Measurements from ENCODE around the gene RBBP8NL.

The RBBP8NL gene

DNA sequence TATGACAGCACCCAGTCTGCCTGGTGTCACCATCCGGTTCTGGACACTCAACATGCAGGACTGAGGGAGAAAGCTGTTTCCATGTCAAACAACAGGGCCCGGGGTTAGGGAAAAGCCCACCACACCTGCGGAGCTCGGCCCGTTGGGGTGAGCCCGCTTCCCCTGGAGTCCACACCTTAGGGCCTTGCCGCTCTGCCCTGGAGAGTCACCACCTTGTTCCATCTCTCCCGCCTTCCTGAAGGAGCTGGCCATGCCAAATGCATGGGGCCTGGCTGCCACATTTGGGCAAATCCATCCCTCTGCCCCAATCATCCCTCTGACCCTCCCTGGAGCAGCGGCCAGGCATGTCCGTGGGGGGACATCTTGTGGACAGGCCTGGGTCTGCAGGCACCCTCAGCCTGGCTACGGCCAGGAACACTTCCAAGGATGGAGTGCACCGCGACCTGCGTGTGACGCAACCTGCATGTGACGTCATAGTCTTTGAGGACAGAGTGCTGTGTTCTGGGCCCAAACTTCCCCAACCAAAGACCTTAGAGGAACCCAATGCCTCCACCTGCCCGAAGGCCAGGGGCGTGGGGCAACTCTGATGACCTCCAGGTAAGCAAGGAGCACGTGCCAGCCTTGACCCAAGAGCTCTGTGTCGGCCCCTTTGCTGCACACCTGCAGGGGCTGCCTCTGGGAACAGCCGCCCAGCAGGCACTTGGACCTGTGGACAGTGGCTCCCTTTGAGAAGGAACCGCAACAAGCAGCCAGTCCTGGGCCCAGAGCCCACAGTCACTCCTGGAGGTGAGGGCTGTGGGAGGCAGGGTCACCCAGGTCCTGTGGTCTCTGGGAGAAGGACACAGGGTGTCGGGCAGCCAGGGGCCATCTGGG is 22.0 kb downstream of the RBBP8NL start:
- peak; percentile 53 for DNase-seq

DNA sequence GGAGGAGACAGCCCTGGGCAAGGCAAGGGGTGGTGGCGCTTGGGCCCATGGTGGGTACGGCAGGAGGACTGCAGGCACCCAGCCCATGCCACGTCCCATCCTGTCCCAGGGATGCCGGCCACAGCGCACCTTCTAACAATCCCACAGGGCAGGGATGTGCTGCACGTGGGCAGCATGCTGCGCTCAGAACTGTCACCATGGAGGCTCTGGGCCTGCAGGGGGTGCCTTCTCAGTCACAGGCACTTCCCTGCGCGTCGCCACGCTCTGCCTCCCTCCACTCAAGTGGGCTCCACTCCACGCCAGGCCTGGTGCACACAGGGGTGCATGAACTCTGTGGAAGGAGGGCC is 22.6 kb downstream of the RBBP8NL start:
- no peak for DNase-seq

DNA sequence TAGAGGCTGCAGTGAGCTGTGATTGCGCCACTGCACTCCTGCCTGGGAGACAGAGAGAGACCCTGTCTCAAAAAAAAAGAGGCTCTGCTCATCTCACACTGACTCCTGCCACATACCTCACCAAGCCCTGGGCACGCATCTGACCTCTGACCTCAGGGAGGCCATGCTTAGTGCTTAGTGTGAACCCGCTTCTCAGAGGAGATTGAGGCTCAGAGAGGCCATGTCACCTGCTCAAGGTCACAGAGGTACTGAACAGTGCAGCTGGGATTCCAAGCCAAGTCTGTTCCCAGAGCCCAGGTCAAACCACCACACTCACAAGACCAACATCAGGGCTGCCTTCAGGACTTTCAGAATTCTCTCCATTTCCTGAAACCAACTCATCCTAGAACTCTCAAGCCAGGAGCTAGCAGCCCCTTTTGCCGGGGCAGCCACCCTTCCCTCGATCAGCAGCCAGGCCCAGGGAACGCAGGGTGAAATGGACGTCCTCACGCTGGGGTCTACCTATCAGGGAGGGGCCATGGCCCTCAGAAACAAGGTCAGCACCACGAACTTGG is 23.1 kb downstream of the RBBP8NL start:
- no peak for DNase-seq

DNA sequence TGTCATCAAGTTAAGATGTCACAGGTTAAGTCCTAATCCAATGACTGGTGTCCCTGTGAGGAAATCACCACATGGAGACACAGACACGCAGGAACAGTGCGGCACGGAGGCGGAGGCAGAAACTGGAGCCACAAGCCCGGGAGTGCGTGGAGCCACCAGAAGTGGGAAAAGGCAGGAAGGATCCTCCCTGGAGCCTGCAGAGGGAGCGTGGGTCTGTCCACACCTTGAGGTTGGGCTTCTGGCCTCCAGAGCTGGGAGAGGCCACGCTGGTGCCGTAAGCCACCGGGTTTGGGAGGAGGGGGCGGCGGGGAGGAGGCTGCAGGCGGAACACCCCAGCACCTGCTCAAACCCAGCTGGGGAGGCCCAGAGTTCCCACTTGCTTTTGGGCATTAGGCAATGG is 24.0 kb downstream of the RBBP8NL start:
- no peak for DNase-seq

DNA sequence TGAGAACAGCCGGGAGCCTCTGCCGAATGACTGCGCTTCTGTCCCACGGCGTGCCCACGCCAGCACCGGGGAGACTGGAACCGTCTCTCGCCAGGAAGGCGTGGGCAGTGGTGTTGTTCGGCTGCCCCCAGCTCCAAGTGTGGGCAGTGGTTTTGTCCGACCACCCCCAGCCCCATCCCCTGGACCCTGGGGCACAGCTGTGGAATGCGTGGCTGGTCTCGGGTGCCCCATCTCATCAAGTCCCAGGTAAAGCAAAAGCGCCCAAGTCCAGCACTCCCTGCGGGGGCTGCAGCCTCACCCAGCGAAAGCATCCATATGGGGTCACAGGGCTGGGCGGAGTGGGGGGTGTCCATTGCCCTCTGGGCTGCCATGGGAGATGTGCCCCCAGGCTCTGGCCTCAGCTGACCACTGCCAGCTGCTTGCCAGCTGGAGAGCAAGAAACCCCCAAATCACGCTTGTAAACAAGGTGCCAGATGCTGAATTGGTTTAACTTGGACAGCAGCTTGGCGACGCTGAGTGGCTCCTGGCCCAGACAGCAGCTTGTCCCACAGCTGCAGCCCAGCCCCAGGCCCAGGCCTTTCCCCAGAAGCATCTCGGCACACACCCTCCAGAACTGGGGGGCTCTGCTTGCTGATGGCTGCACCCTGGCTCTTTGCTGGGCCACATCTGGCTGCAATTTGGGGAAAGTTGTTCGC is 24.7 kb downstream of the RBBP8NL start:
- no peak for DNase-seq

DNA sequence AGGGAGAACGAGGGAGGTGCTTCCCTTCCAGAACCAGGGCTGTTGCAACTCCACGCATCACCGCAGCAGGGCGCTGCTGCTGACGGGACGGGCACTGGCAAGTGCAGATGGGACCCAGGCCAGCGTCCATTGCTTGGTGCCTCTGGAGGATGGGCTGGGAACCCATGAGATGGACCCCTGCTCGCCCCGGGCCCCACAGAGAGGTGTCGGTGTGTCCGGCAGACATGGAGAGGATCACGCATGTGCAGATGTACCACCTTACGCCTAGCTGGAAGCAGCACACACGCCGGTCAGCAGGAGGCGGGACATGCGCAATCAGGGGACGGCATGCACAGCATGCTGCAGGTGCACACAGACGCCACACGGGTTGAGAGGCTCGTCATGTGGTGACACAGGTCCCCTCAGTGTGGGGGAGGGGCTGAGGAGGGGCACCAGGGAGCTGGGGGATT is 26.0 kb downstream of the RBBP8NL start:
- DNase-seq, result no peak

DNA sequence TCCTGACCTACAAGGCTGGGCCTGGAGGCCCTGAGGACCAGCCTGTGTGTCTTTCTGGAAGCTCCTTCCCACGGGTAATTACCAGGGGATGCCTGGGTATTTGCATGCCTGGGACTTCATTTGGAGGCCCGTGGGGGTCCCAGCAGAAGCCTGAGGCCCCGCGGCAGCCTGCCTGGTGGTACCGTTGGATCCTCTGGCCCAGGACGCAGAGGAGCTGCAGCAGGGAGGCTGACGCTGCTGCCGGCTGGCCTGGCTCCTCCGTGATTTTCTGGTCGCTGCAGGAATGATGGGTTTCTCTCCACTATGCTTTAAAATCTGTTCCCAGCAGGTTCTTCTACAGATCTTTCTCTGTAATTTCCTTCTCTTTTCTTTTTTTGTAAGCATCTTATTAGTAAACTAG is 26.8 kb downstream of the RBBP8NL start:
- DNase-seq, result no peak

DNA sequence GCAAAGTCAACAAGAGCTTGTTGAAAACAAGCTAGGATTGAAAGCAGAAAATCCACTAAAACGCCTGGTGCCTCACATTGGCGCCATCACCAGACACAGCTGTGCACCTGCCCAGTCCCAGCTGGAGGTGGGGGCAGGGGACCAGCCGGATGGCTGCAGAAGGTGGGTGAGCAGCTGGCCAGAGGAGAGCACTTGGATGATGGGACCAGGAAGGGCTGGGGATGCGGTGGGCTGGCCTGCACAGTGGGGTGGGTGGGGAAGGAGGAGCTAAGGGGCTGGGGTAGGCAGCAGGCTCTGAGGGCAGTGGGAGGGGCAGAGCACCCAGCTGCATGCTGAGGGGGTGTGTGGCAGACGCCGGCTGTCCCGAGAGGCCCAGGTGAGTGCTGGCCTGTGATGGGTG is 27.3 kb downstream of the RBBP8NL start:
- peak; percentile 91 for DNase-seq

DNA sequence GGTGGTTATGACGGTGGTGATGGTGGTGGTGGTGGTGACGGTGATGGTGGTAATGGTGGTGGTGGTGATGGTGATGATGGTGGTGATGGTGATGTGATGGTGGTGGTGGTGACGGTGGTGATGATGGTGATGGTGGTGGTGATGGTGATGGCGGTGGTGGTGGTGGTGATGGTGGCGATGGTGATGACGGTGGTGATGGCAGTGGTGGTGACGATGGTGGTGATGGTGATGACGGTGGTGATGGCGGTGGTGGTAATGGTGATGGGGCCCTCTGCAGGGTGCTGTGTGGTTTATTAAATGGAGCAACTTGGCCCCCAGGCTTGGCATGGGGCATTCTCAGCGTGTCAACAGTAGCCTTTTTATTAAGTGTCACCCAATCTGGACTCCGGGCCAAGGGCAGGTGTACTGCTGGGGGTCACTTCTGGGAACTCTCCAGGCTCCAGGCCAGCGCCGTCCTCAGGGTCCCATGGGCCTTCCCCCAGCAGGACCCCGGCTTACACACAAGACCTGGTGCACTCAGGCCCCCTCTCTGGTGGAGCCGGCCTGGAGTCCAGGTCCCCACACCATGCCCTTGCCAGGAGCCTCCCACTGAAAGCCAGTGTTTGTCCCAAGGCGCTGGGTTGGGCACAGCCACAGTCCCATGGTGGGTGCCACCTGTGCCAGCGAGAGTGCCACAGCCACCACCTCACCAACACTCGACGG is 29.1 kb downstream of the RBBP8NL start:
- no peak for DNase-seq

DNA sequence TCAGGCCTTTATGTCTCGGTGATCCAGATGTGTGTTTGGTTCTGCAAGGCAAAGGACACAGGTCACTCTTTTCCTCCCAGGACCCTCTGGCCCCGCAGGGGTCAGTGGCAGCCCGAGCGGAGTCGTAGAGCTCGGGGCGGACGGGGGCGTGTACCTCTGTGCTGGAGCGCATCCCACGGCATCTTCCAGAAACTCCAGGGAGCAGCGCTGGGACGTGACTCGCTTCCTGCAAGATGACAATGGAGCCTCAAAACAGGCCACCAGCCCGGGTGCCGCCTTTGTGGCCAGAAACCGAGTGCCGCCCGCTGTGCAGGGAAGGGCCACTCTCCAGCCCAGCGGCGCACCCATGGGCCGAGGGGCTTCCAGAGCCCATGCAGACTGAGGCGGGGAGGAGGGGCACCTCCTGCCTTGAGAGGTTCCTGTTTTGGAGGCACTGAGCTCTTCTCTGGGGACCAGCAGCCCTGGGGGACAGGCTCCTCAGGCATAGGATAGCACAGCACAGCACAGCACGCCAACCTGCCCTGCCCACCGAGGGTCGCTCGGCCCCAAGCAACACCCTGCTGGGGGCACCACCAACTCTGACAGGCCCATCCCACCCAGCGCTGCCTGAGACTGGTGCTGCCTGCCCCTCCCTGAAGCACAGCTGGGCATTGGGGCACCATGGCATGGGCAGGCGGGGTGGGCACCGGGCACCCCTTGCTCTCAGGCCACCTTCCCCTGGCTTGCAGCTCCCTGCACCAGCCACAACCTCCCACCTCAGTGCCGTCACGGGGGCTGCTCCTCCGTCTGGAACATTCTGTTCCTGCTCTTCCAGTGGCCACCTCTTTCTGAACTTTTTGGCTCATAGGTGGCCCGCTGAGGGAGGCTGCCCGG is 30.7 kb downstream of the RBBP8NL start:
- DNase-seq, result no peak

DNA sequence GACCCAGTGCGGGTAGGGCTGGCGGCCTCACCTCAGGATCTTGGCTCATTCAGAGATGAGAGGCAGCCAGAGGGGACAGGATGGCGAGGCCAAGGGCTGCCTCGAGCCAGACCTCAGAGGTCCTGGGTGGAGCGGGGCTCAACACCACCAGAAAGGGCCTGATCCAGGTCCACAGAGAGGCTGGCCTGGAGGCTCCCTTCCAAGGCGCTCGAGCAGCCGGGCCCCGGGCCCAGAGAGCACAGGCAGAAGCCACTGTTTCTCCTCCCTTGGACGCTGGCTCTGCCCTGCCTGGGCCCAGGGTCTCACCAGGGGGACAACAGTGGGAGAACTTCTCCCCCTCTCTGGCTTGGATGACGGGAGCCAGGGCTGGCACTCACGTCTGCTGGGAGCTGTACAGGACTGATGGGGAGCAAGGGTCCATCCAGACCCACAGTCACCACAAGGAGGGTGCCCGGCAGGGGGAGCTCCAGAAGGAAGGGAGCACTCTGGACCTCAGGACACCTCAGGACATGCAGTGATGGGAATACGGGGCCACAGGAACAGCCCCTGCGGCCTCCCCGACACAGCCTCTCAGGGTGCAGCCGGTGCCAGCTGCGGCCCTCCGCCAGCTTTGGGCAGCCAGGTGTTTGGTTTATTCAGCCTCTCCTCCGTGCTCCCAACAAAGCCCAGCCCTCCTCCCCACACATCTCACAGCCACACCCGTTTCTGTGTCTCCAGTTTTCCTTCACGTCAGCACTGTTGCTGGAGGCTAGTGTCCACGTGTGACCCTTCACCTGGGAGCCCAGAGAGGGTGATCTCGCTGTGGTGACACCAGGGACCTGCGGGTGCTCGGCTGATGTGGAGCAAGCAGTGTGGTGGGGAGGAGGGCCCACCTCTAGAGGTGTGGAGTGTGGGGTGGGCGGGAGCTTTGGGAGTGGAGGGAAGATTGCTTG is 31.8 kb downstream of the RBBP8NL start:
- no peak for DNase-seq

DNA sequence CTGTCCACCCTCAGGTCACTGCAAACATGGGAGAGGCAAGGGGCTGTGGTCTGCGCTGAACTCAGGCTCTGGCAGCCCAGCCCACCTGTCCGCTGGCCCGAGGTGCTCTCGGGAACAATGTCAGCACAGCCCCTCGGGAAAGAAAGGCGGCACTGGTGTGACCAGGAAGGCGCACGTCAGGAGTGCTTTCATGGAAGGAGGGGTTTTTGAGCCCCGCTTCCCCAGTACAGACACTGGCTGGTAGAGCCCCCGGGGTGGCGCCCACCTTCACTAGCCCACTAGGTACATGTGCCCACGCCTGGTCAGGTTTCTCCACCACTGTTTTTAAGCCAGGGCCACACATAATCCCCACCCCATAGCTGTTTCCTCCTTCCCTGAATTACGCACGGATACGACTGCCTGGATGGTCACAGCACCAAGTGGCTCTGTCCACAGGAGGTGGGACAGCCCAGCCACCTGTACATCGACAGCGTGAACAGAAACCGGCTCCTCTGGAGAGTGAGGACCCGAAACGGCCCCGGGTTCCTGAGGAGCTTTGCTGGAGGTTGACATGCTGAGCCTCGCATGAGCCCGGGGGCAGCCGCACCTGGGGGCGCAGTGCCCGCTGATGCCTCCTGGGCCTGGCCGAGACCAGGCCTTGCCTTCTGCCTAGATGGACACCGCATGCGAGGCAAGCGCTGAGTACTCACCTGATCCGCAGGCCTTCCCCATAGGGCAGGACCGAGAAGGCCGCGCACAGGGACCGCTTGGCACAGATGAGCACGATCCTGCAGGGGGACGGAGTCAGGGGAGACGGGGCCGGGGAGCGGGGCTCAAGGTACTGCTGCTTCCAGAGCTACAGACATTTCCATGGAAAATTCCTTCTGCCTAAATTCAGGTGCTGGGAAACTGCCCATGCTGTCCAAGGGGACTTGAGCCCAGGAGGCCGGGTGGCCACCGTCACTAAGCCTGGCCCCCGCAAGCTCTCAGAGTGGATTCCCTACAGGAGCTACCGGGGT is 32.8 kb downstream of the RBBP8NL start:
- no peak for DNase-seq

DNA sequence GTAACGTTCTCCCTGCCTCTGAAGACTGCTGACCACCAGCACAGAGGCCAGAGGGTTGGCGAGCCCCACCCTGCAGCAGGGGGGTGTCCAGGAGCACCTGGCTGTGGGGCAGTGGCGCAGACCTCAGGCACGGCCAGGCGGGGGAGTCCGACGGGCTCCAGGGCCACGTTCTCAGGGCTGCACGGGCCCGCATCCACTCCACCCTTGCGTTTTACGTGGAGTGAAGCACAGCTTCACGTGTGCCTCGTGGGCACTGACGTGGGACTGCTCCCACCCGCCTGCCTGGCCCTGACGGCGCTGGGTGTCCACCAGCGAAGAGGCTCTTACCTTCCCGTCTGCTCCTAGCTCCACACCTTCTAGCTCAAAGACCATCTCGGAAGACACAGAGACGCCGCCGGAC is 33.5 kb downstream of the RBBP8NL start:
- DNase-seq, result no peak

DNA sequence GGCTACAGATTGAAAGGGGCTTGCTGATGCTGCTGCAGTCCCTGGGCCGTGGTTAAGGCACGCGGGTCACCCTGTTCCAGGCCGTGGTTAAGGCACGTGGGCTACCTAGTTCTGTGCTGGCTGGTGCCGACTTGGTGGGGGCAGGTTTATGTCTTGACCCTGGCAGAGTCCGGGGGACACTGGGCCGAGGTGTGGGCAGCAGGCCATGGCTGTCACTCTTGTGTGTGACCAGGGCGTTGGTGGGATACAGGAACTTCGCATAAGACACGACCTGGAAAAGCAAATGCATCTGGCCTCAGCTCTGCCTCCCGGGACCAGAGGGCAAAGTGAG is 34.0 kb downstream of the RBBP8NL start:
- no peak for DNase-seq

DNA sequence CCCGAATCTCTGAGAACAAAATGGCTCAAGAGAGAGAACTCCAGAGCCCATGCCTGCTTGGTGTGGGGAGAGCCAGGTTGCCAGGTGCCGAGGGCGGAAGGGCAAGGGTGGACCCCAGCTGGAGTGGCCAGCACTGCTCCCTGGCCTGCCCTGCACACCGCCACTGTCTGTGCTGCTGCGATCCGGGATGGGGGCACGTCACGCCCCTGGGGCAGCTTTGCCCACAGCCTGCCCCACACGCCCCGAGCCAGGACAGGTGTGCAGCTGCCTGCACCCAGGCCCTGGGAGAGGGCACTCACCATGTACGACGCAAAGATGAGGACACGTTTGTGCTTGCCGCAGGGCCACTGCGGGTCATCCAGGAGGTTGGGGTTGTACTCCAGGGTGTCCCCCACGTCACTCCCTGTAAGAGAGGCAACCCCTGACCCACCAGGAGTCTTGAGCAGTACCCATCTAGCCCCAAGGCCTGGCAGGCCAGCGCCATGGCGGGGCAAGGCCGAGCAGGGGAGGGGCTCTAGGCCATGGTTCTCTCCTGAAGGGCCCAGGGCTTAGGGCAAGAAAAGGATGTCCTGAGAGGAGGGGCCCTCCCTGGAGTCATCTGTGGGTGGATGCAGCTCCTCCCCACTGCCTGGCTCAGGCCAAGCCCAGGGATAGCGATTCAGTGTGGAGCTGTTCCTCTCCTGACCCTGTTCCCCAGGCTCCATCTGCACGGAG is 34.6 kb downstream of the RBBP8NL start:
- DNase-seq, result no peak

DNA sequence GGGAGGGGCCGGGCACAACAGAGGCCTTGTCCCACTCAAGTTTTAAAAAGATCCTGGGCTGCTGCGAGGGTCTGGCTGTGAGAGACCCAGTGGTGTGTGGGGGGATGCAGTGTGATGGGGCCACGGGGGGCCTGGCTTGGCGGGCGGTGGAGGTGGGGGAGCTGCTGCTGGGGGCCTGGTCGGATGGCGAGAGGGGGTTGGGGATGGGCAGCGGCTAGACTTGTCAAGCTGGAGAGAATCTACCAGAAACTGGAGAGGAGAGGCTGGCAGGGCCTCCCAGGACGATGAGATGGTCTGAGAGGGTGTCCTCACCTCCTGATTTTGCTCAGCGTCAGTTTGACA is 35.3 kb downstream of the RBBP8NL start:
- no peak for DNase-seq

DNA sequence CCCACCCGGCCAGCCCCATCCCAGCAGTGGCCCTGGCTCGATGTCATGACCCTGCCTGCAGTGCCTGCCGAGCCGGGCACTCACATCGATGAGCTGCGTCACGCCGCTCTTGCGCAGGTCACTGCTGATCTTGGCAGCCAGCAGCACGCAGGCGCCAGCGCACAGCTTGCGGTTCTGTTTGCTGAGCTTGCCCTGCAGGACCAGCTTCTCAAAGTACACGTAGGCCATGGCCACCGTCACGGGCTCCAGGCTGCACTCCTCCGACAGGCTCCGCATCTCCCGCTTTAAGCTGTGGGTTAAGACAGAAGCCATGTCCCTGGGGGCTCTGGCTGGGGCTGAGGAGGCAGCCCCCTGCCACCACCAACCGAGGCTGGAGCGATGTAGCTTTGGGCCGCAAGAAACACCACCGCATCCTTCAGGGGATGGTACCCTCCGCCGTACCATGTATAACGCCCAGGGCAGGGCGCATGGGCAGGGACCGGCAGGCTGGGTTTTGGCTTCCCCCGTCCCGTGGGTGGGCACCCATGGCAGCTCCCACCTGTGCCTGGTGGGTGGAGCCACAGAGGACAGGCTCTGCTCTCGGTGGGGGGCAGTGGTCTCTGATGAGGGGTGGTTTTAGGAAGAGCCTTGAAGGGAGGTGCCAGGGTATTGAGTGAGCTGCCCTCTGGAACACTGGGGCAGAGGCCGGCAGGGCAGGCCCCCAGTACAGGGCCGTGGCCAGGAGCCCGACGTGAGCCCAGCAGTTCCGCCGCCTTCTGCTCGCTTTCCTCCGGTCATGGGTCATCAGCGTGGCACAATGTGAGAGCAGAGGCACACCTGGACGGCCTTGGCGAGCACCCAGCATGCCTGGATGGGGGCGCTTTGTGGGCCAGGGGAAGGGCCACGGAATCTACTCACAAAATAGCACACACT is 35.9 kb downstream of the RBBP8NL start:
- no peak for DNase-seq
